OCI-LY1 (cell line): ENCODE results near the gene RCAN1.

ENCODE experiments used
- H2AFZ ChIP-seq: fragments of 200-600 bp; sonication (generic), shearing (Covaris generic); 2 replicates; pipeline ENCODE4 v1.6.0; 2014; ENCODE audit warnings: antibody characterized with exemption, mild to moderate bottlenecking, low read length
- H3F3A ChIP-seq: fragments of 200-600 bp; sonication (generic), shearing (Covaris generic); 2 replicates; pipeline ENCODE4 v1.6.0; 2014; ENCODE audit warnings: mild to moderate bottlenecking, antibody characterized with exemption, low read length, moderate library complexity; ENCODE audit not compliant: insufficient read depth
- H3K27ac ChIP-seq: fragments of 200-600 bp; sonication (generic); 2 replicates; pipeline ENCODE4 v1.5.1; 2014; ENCODE audit warnings: low read length, mixed run types, mild to moderate bottlenecking, low read depth; ENCODE audit not compliant: poor library complexity, severe bottlenecking
- H3K27me3 ChIP-seq: fragments of 200-600 bp; sonication (generic); 2 replicates; pipeline ENCODE4 v1.6.0; 2014; ENCODE audit warnings: antibody characterized with exemption, mild to moderate bottlenecking, low read length, moderate library complexity; ENCODE audit not compliant: insufficient read depth
- H3K36me3 ChIP-seq: fragments of 200-600 bp; sonication (generic); 2 replicates; pipeline ENCODE4 v1.6.1; 2014; ENCODE audit warnings: mild to moderate bottlenecking, antibody characterized with exemption, low read length, moderate library complexity, mixed read lengths; ENCODE audit not compliant: insufficient read depth
- H3K4me1 ChIP-seq: fragments of 200-600 bp; sonication (generic); 2 replicates; pipeline ENCODE4 v1.5.1; 2014; ENCODE audit warnings: mild to moderate bottlenecking, low read length, moderate library complexity; ENCODE audit not compliant: insufficient read depth, severe bottlenecking
- H3K4me2 ChIP-seq: fragments of 200-600 bp; sonication (generic), shearing (Covaris generic); 2 replicates; pipeline ENCODE4 v1.6.1; 2014; ENCODE audit warnings: low read length
- H3K4me3 ChIP-seq: fragments of 200-600 bp; sonication (generic); 2 replicates; pipeline ENCODE4 v1.5.1; 2014; ENCODE audit warnings: low read length, low read depth, mild to moderate bottlenecking, mixed read lengths; ENCODE audit not compliant: poor library complexity, severe bottlenecking
- H3K79me2 ChIP-seq: fragments of 200-600 bp; shearing (Covaris generic); 2 replicates; pipeline ENCODE4 v1.6.1; 2016; ENCODE audit warnings: mixed run types, low read length, mixed read lengths; ENCODE audit not compliant: insufficient read depth
- H3K9ac ChIP-seq: fragments of 200-600 bp; sonication (generic), shearing (Covaris generic); 2 replicates; pipeline ENCODE4 v1.6.1; 2014; ENCODE audit warnings: mild to moderate bottlenecking, low read length, mixed read lengths
- H3K9me2 ChIP-seq: fragments of 200-600 bp; sonication (generic), shearing (Covaris generic); 2 replicates; pipeline ENCODE4 v1.6.1; 2014; ENCODE audit warnings: low read depth, mild to moderate bottlenecking, low read length, mixed read lengths
- H3K9me3 ChIP-seq: fragments of 200-600 bp; shearing (Covaris generic); 2 replicates; pipeline ENCODE4 v1.6.1; 2014; ENCODE audit warnings: low read length, mixed read lengths
- H4K20me1 ChIP-seq: fragments of 200-600 bp; sonication (generic), shearing (Covaris generic); 2 replicates; pipeline ENCODE4 v1.6.0; 2016; ENCODE audit warnings: mild to moderate bottlenecking, low read length; ENCODE audit not compliant: insufficient read depth
- CTCF ChIP-seq: fragments of 200-600 bp; sonication (generic), shearing (Covaris generic); IDR thresholded peaks from 2 replicates; pipeline ENCODE4 v1.5.1; 2017; ENCODE audit warnings: mild to moderate bottlenecking, antibody characterized with exemption, low read length, moderate library complexity, mixed read lengths
- EZH2 ChIP-seq: fragments of 200-600 bp; sonication (generic), shearing (Covaris generic); IDR thresholded peaks from 2 replicates; pipeline ENCODE4 v1.8.0; 2017; ENCODE audit warnings: borderline replicate concordance, mixed run types, mild to moderate bottlenecking, antibody characterized with exemption, low read length, moderate library complexity, mixed read lengths

RCAN1 gene

GRCh38 chr21:34526241-34526617 lies 88.7 kb downstream of the RCAN1 start:
- no peaks in the 10 kb centered on the region for H3K36me3 ChIP-seq
- H2AFZ ChIP-seq: no peak overlapping the region
- no peaks in the 10 kb centered on the region for H3K4me1 ChIP-seq
- no peak overlapping the region for H3K4me2 ChIP-seq
- no peaks in the 10 kb centered on the region for H3F3A ChIP-seq
- no peaks in the 10 kb centered on the region for H3K79me2 ChIP-seq
- TF ChIP-seq EZH2 (no peak), CTCF (no peak)
- H3K27ac ChIP-seq: no peak overlapping the region
- H3K9ac ChIP-seq: no peak overlapping the region
- no peaks in the 10 kb centered on the region for H3K9me3 ChIP-seq
- no peaks in the 10 kb centered on the region for H3K27me3 ChIP-seq
- H3K9me2 ChIP-seq: no peaks in the 10 kb centered on the region
- H4K20me1 ChIP-seq: no peaks in the 10 kb centered on the region
- H3K4me3 ChIP-seq: no peak overlapping the region

GRCh38 chr21:34524646-34525601 lies 90.0 kb downstream of the RCAN1 start:
- Histone ChIP-seq H3K9ac (no peak overlapping the region), H3K4me3 (no peak overlapping the region), H3K4me2 (no peak overlapping the region), H2AFZ (no peak overlapping the region), H3K27me3 (no peaks in the 10 kb centered on the region), H4K20me1 (no peaks in the 10 kb centered on the region), H3K36me3 (no peaks in the 10 kb centered on the region), H3K79me2 (no peaks in the 10 kb centered on the region), H3F3A (no peaks in the 10 kb centered on the region), H3K27ac (no peak overlapping the region), H3K4me1 (no peaks in the 10 kb centered on the region), H3K9me2 (no peaks in the 10 kb centered on the region), H3K9me3 (no peaks in the 10 kb centered on the region)
- TF ChIP-seq CTCF (no peak), EZH2 (no peak)

- H3K9me2 ChIP-seq: no peaks in the 10 kb centered on the region
- H3K79me2 ChIP-seq: no peaks in the 10 kb centered on the region
- no peaks in the 10 kb centered on the region for H4K20me1 ChIP-seq
- no peak overlapping the region for H3K4me2 ChIP-seq
- H3K9ac ChIP-seq: no peak overlapping the region
- H3K9me3 ChIP-seq: no peaks in the 10 kb centered on the region
- no peak overlapping the region for H3K27ac ChIP-seq
- no peaks in the 10 kb centered on the region for H3F3A ChIP-seq
- TF ChIP-seq EZH2: no peak
- H3K36me3 ChIP-seq: no peaks in the 10 kb centered on the region
- no peaks in the 10 kb centered on the region for H3K27me3 ChIP-seq
- no peaks in the 10 kb centered on the region for H3K4me1 ChIP-seq
- H2AFZ ChIP-seq: no peak overlapping the region
- H3K4me3 ChIP-seq: no peak overlapping the region
Measured at GRCh38 chr21:34523019-34523555, 91.8 kb downstream of the RCAN1 start.
